GM12878 (cell line): ENCODE data around the gene CASR. TPM values are rescaled to one million over a fixed set of nuclear protein-coding genes. Genes with fewer than 3 reads are reported as not detected.

ENCODE experiments used
- CEBPB ChIP-seq, 2 experiments: fragments of 150-350 bp in 1 of 2; IDR thresholded peaks; 2 replicates each; pipeline ENCODE4 v1.6.1; 2012 to 2014; ENCODE audit warnings: low read depth in 2 of 2, low read length in 2 of 2, borderline replicate concordance in 1 of 2, inconsistent platforms in 1 of 2
- HDAC6 ChIP-seq: fragments of 200-600 bp; sonication (generic); IDR thresholded peaks from one replicate; pipeline ENCODE4 v1.8.0; 2017; ENCODE audit warnings: antibody characterized with exemption; ENCODE audit not compliant: unreplicated experiment
- NR2F1 ChIP-seq: fragments of 450-650 bp; conservative IDR thresholded peaks from 2 replicates; pipeline ENCODE4 v1.6.1; 2017; ENCODE audit warnings: mild to moderate bottlenecking
- RAD21 ChIP-seq: IDR thresholded peaks from 2 replicates; pipeline ENCODE4 v1.6.1; 2011; ENCODE audit warnings: mild to moderate bottlenecking, low read depth, low read length, moderate library complexity; ENCODE audit not compliant: insufficient read depth
- polyA plus RNA-seq, 11 experiments: library from polyadenylated mRNA; depleted of rRNA in 4 of 11; unstranded in 6 of 11; stranded (reverse) in 5 of 11; fragments of >200 nt; fragmentation: Nextera tagmentation in 4 of 11; fragmentation: Illumina TruSeq in 1 of 11; extraction: Ambion mirVana in 4 of 11; extraction: Trizol in 1 of 11; gene quantifications; 1 replicate in 1 of 11; 2 replicates in 10 of 11; pipeline versions ENCODE4 v1.2.1 to v1.2.3, GENCODE V29; 2011 to 2016; ENCODE audit warnings: inconsistent platforms in 2 of 11, missing spikeins in 2 of 11, low read depth in 1 of 11
- total RNA-seq, 4 experiments: library from RNA; depleted of rRNA in 3 of 4; stranded (reverse); fragments of >200 nt in 3 of 4; fragmentation: Illumina TruSeq in 1 of 4; extraction: Trizol in 1 of 4; gene quantifications; 2 replicates each; pipeline versions ENCODE4 v1.2.1 to v1.2.3, GENCODE V29; 2013 to 2021
- TF ChIP-seq, protein P1 (sequence below): fragments of 450-650 bp; formaldehyde crosslinking; IDR thresholded peaks from 2 replicates; pipeline ENCODE4 v1.4.0; 2020; ENCODE audit warnings: mild to moderate bottlenecking, moderate library complexity
- TF ChIP-seq, protein P2 (sequence below): fragments of 450-650 bp; formaldehyde crosslinking; IDR thresholded peaks from 2 replicates; pipeline ENCODE4 v1.4.0; 2022; ENCODE audit warnings: mild to moderate bottlenecking, moderate library complexity

The CASR gene
- total and polyA plus RNA-seq, 10 of the 15 experiments (the other 5 are each of a cell fraction or from before 2014, with no cell fraction given) = 0.04 to 0.37 (median 0.11) TPM

DNA sequence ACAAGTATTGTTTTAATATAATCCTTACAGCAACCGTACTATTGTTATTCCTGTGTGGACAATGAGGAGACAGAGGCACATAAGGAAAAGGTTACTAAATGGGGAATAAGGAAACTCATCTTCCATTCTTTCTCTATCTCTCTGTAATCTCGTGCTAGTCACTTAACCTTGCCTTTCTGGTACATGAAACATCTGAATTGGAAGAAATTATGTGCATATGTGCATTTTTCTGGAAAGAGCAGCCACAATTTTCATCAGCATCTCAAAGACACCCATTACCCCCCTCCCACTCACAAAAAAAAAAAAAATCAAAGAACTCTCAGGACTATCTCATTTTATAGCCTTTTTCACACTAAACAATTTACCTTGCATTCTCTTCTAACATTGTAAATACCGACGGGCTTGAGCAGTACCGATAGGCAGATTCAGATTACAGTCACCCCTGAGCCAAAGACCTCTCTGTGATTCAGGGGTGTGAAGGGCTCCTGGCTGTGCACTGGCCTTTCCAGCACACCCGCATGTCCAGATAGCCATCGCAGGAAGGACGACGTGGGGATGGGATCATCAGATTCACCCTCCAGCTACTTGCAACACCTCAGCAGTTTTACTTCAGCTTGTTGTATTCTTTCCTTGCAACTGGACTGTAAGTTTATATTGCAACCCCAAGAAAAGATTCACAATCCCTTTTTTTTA lies 48.1 kb downstream of the CASR start (continued):
- TF ChIP-seq, protein P1, sequence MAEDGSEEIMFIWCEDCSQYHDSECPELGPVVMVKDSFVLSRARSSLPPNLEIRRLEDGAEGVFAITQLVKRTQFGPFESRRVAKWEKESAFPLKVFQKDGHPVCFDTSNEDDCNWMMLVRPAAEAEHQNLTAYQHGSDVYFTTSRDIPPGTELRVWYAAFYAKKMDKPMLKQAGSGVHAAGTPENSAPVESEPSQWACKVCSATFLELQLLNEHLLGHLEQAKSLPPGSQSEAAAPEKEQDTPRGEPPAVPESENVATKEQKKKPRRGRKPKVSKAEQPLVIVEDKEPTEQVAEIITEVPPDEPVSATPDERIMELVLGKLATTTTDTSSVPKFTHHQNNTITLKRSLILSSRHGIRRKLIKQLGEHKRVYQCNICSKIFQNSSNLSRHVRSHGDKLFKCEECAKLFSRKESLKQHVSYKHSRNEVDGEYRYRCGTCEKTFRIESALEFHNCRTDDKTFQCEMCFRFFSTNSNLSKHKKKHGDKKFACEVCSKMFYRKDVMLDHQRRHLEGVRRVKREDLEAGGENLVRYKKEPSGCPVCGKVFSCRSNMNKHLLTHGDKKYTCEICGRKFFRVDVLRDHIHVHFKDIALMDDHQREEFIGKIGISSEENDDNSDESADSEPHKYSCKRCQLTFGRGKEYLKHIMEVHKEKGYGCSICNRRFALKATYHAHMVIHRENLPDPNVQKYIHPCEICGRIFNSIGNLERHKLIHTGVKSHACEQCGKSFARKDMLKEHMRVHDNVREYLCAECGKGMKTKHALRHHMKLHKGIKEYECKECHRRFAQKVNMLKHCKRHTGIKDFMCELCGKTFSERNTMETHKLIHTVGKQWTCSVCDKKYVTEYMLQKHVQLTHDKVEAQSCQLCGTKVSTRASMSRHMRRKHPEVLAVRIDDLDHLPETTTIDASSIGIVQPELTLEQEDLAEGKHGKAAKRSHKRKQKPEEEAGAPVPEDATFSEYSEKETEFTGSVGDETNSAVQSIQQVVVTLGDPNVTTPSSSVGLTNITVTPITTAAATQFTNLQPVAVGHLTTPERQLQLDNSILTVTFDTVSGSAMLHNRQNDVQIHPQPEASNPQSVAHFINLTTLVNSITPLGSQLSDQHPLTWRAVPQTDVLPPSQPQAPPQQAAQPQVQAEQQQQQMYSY (CRISPR knock-in tag) = no peak
- no peak for TF ChIP-seq NR2F1
- TF ChIP-seq, protein P2, sequence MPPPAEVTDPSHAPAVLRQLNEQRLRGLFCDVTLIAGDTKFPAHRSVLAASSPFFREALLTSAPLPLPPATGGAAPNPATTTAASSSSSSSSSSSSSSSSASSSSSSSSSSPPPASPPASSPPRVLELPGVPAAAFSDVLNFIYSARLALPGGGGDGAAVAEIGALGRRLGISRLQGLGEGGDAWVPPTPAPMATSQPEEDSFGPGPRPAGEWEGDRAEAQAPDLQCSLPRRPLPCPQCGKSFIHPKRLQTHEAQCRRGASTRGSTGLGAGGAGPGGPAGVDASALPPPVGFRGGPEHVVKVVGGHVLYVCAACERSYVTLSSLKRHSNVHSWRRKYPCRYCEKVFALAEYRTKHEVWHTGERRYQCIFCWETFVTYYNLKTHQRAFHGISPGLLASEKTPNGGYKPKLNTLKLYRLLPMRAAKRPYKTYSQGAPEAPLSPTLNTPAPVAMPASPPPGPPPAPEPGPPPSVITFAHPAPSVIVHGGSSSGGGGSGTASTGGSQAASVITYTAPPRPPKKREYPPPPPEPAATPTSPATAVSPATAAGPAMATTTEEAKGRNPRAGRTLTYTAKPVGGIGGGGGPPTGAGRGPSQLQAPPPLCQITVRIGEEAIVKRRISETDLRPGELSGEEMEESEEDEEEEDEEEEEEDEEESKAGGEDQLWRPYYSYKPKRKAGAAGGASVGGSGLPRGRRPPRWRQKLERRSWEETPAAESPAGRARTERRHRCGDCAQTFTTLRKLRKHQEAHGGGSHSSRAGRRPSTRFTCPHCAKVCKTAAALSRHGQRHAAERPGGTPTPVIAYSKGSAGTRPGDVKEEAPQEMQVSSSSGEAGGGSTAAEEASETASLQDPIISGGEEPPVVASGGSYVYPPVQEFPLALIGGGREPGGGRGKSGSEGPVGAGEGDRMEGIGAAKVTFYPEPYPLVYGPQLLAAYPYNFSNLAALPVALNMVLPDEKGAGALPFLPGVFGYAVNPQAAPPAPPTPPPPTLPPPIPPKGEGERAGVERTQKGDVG (CRISPR knock-in tag) = no peak
- no peak for TF ChIP-seq CEBPB (IDR thresholded peaks at IDR 0.05; ENCODE audit: borderline replicate concordance in 1 of 2, low read depth in 2 of 2, low read length in 2 of 2)
- TF ChIP-seq RAD21 = no peak
- no peak for TF ChIP-seq HDAC6
